ENCODE measurements around the gene EBI3.
A peak's percentile ranks its signal among the peaks of the same experiment; 100 is the strongest.
"Not testable (repeated sequence)": the region's sequence is repeated elsewhere in the genome, so short reads cannot be mapped to it uniquely, and the experiment has no call there.

Gene EBI3

DNA sequence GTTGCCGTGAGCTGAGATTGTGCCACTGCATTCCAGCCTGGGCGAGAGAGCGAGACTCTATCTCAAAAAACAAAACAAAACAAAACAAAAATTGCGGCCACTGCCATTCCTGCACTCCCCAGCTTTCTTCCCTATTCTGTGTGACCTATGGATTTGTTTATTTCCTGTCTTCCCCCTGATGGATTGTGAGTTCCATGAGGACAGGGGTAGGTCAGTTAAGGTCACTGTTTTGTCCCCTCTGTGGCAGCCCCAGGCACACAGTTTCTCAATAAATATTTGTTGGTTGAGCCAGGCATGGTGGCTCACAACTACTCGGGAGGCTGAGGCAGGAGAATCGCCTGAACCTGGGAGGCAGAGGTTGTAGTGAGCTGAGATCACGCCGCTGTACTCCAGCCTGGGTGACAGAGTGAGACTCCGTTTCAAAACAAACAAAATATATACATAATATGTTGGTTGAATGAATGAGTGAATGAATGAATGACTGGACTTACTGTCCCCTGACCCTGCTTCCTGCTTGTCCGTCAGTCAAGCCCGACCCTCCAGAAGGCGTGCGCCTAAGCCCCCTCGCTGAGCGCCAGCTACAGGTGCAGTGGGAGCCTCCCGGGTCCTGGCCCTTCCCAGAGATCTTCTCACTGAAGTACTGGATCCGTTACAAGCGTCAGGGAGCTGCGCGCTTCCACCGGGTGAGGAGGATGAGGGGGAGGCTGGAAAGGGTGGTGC is 5.0 kb downstream of the EBI3 start:
- ATAC-seq (no peak), DNase-seq (no peak)

- DNase-seq (no peak), ATAC-seq (no peak)
Measured at GRCh38 chr19:4234862-4235201, 5.5 kb downstream of the EBI3 start.

DNA sequence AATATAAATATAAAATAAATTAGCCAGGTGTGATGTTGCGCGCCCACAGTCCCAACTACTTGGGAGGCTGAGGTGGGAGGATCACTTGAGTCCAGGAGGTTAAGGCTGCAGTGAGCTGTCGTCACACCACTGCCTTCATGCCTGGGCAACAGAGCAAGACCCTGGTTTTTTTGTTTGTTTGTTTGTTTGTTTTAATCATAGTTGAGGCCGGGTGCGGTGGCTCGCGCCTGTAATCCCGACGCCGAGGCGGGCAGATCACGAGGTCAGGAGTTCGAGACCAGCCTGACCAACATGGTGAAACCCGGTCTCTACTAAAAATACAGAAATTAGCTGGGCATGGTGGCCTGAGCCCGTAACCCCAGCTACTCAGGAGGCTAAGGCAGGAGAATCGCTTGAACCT is 8.2 kb downstream of the EBI3 start:
- not testable (repeated sequence) for ATAC-seq

DNA sequence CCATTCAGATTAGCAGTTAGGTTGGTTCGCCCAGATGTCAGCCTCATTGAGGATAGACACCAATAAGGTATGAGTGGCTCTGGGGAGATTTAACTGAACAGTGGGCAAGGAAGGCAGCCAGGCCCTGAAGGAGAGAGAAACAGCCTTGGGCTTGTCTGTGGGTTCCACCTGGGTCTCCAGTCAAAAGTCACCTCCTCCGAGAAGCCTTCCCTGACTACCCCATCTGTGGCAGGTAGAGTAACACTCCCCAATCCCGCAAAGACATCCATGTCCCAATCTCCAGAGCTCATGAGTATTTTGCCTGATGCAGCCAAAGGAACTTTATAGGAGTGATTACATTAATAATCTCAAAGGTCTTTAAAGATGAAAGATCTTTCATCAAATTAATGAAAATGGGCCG is 9.5 kb downstream of the EBI3 start:
- ATAC-seq (no peak), DNase-seq (no peak)

More for the DNA sequence above, 8.2 kb downstream of the EBI3 start:
- not testable (repeated sequence) for DNase-seq

DNA sequence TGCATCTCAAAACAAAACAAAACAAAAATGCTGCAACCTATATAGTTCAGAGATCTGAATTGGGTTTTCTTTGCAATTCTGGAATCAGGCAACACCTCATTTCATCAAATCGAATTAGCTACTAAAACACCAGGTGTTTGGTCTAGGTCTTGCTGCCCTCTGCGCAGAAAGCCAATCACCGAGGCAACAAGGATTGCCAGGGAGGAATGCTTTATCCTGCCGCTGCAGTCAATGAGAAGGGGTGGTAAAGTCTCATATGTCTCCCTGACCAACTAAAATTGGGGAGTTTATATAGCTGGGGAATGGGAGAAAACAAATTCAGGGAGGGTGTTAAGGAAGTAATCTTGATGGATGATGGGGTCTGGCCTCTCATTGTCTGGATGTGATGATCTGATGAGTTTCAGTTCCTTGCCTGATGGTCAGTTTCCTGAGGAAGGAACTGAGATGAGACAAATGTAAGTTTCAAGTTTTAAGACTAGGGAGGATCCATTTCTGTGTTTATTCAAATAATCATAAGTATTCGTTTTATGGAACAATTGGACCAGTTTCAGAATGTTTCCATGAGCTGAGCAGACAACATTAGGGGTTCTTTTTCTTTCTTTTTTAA is 12.6 kb downstream of the EBI3 start:
- no peak for ATAC-seq
- no peak for DNase-seq

GRCh38 chr19:4245938-4246337 is 16.6 kb downstream of the EBI3 start:
- ATAC-seq, DNase-seq: not testable (repeated sequence)

GRCh38 chr19:4246767-4247593 is 17.7 kb downstream of the EBI3 start, which contains the start of gene YJU2:
TSS of gene YJU2 (plus strand) at chr19:4247080. CDS start at chr19:4247147, 67 bp downstream.
- DNase-seq (peak; percentile 99), ATAC-seq (peak; percentile 96)

GRCh38 chr19:4256563-4256962 is 27.2 kb downstream of the EBI3 start:
- ATAC-seq (no peak), DNase-seq (no peak)

GRCh38 chr19:4257025-4257424 is 27.7 kb downstream of the EBI3 start:
- DNase-seq (no peak), ATAC-seq (no peak)

DNA sequence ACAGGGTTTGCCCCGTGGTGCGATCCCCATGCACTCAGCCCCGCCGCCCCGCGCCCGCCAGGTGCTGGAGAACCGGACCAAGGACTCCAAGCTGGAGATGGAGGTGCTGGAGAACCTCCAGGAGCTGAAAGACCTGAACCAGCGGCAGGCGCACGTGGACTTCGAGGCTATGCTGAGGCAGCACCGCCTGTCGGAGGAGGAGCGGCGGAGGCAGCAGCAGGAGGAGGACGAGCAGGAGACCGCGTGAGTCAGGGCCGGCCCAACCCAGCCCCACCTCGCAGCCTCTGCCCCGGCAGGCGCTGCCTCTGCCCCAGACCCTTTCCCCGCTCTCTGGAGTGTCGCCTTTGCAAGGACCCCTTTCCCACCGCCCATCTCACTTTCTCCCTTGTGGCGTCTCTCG is 28.9 kb downstream of the EBI3 start:
- ATAC-seq, result no peak
- no peak for DNase-seq

GRCh38 chr19:4260613-4261191 is 31.4 kb downstream of the EBI3 start:
- DNase-seq (no peak), ATAC-seq (no peak)

GRCh38 chr19:4264812-4265211 is 35.5 kb downstream of the EBI3 start:
- ATAC-seq (no peak), DNase-seq (no peak)

GRCh38 chr19:4266253-4267000 is 37.1 kb downstream of the EBI3 start:
- no peak for ATAC-seq
- no peak for DNase-seq

DNA sequence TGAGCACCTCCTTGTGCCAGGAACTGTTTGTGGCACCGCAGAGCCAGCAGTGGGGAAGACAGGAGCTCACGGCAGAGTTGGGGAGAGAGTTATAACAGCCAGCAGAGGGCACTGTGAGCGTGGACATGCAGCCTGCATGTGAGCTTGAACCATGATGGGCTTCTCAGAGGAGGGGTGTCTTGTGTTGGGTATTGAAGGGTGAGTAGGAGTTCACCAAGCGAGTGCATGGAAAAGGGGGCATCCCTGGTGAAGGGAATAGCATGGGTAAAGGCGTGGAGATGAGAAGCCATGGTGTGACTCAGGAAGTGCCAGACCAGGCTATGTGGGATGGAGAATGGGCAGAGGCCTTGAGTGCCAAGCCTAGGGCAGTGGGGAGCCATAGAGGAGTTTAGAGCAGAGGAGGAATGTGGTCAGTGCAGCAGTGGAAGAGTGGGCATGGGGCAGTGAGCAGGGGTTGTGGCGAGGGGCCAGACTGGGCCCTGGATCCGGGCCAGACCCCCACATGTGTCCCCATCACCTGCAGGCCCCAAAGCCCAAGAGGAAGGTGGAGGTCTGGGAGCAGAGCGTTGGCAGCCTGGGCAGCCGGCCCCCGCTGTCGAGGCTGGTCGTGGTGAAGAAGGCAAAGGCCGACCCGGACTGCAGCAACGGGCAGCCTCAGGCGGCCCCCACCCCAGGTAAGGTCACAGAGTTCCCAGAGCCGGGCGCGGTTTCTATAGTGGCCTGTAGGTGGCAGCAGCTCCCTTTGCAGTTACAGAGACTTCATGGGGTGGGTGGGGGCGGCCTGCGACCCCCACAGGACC is 38.0 kb downstream of the EBI3 start:
- ATAC-seq, result peak; percentile 68
- peak; percentile 76 for DNase-seq

DNA sequence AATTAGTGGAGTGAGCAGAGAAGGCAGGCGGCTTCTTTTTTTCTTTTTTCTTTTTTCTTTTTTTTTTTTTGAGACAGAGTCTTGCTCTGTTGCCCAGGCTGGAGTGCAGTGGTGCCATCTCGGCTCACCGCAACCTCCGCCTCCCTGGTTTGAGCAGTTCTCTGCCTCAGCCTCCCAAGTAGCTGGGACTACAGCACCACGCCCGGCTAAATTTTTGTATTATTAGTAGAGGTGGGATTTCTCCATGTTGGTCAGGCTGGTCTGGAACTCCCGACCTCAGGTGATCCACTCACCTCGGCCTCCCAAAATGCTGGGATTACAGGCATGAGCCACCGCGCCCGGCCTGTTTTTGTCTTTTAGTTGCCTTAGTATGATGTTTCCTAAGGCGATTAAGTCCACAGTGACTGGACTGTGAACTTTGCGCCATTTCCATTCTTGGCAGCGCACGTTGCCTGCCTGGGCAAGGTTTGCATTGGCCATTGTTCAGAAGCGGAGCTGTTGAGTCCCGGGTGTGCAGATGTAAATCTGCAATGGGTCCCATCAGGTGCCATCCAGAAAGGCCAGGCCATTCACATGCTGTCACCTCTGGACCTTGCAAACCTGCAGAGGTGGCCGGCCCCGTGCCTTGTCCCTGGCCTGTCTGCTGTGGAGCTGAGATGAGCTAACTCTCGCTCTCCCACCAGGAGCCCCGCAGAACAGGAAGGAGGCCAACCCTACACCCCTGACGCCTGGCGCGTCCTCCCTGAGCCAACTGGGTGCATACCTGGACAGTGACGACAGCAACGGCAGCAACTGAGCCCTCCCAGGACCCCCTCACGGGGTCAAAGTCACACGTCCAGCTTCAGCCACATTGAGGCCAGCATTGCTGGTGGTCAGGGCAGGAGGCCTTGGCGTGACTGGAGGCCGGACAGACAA is 38.8 kb downstream of the EBI3 start:
- DNase-seq (no peak), ATAC-seq (no peak)

DNA sequence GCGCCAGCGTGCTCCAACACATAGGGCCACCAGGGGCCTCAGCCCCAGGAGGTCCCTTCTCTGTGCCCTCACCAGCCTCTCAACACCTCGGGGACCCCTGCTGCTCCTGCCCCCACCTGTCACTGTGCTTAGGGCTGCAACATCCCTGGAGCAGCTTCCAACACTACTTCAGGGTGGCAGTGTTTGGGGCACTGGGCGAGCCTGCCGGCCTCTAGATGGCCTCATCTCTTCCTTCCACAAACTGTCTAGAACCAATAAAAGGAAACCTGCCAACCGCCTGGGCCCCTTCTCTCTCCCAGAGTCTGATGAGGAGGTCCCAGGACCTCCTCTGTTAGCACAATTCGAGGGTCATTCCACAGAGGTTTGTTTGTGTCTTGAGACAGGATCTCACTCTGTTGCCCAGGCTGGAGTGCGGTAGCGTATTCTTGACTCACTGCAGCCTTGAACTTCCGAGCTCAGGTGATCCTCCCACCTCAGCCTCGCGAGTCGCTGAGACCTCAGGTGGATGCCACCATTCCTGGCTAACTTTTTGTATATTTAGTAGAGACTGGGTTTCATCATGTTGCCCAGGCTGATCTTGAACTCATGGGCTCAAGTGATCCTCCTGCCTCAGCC is 39.6 kb downstream of the EBI3 start:
- no peak for DNase-seq
- no peak for ATAC-seq

DNA sequence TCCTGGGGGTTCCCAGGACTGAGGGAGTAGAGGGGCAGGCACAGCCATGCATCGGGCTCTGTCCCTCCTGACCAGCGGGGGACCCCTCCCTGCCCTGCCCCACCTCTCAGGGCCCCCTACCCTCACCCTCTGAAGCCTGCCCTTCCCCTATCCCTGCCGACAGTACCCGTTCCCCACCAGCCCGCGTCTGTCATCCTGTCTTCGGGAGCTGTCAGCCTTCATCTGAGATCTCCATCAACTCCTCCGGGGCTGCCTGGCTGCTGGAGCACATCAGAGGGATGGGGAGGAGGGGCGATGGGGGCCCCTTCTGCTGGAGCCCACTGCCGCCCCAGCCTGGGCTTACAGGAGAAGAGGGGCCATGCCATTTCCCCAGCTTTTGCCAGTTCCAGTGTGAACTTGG is 43.6 kb downstream of the EBI3 start:
- DNase-seq (no peak), ATAC-seq (no peak)

DNA sequence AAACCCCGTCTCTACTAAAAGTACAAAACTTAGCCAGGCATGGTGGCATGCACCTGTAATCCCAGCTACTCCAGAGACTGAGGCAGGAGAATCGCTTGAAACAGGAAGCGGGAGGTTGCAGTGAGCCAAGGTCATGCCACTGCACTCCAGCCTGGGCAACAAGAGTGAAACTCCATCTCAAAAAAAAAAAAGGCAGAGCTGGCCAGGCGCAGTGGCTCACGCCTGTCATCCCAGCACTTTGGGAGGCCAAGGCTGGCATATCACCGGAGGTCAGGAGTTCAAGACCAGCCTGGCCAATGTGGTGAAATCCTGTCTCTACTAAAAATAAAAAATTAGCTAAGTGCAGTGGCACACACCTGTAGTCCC is 45.0 kb downstream of the EBI3 start:
- not testable (repeated sequence) for ATAC-seq, DNase-seq

DNA sequence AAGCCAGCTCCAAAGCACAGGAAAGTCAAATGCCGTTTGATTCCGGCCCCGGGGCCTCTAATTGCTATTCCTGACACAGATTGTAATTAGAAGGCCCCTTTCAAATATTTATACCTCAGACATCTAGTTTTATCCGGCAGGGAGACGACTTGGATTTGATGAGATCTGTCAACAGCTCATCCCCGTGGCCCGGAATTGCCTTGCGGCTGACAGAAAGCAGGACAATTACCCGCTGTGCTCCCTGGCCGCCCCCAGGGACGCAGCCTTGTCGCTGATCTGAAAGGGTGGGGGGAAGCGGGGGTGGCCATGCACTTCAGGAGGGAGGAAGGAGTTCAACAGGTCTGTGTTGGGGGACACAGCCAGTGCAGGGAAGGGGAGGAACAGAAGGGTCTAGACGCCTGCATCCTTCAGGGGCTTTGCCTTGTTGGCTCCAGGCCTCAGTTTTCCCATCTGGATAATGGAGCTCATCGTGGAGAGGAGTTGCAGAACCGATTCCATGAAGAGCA is 47.9 kb downstream of the EBI3 start:
- DNase-seq, result no peak
- no peak for ATAC-seq

- no peak for ATAC-seq
- DNase-seq, result no peak
Measured at GRCh38 chr19:4278010-4278409, 48.7 kb downstream of the EBI3 start.

All from stimulated activated naive CD8-positive, alpha-beta T cell treated with anti-CD3 and anti-CD28 coated beads, Interleukin-15, Interleukin-2, amounts not matched to agents 100 U/mL and 50 U/mL, for 24 hours (primary cell).